HG03159 (cell line): ENCODE measurements around the gene CUL9.
"Not testable (repeated sequence)": the region's sequence is repeated elsewhere in the genome, so short reads cannot be mapped to it uniquely, and the experiment has no call there.

Experiments
- ATAC-seq: cut with Tn5 transposase; IDR thresholded peaks from one replicate; pipeline ENCODE4 v1.9.1; 2021; ENCODE audit warnings: mild to moderate bottlenecking, moderate library complexity; ENCODE audit not compliant: unreplicated experiment

Gene CUL9

GRCh38 chr6:43181942-43182860, at the start of gene CUL9:
TSS of gene CUL9 (plus strand) at chr6:43182196. CDS start at chr6:43184311, 2,115 bp downstream.
- ATAC-seq: peak; percentile 94

DNA sequence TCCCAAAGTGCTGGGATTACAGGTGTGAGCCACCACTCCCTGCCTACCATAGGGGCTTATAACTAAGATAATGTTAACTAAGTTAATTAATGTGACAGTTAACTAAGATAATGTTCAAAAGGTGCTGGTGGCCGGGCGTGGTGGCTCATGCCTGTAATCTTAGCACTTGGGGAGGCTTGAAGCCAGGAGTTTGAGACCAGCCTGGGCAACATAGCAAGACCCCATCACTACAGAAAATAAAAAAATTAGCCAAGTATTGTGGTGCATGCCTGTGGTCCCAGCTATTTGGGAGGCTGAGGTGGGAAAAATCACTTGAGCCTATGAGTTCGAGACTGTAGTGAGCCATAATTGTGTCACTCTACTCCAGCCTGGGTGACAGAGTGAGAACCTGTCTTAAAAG, 43.7 kb upstream of the CUL9 start:
- no peak for ATAC-seq

- ATAC-seq: not testable (repeated sequence)
These were observed 42.0 kb upstream of the CUL9 start for GRCh38 chr6:43139973-43140372.

DNA sequence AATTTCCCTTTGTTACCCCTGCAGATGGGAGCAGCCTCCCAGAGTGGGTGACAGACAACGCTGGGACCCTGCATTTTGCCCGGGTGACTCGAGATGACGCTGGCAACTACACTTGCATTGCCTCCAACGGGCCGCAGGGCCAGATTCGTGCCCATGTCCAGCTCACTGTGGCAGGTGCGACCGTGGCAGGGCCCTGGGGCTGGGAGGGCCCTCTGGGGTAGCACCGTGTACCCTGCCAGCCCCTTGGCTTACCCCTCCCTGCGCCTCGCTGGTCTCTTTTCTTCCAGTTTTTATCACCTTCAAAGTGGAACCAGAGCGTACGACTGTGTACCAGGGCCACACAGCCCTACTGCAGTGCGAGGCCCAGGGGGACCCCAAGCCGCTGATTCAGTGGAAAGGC, 40.4 kb upstream of the CUL9 start:
- no peak for ATAC-seq

DNA sequence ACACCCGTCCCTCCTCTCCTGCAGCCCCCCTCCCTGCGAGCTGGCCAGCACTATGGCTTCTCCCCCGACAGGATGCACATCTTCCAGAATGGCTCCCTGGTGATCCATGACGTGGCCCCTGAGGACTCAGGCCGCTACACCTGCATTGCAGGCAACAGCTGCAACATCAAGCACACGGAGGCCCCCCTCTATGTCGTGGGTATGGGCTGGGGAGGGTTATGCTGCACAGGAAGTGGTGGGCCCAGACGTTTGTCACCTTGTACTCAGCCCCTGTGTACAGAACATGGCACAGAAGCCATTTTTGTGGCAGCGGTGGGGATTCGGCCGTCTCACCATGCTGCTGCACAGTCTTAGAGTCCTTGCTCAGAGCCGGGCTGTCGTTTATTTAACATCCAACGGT, 39.9 kb upstream of the CUL9 start:
- ATAC-seq: no peak

DNA sequence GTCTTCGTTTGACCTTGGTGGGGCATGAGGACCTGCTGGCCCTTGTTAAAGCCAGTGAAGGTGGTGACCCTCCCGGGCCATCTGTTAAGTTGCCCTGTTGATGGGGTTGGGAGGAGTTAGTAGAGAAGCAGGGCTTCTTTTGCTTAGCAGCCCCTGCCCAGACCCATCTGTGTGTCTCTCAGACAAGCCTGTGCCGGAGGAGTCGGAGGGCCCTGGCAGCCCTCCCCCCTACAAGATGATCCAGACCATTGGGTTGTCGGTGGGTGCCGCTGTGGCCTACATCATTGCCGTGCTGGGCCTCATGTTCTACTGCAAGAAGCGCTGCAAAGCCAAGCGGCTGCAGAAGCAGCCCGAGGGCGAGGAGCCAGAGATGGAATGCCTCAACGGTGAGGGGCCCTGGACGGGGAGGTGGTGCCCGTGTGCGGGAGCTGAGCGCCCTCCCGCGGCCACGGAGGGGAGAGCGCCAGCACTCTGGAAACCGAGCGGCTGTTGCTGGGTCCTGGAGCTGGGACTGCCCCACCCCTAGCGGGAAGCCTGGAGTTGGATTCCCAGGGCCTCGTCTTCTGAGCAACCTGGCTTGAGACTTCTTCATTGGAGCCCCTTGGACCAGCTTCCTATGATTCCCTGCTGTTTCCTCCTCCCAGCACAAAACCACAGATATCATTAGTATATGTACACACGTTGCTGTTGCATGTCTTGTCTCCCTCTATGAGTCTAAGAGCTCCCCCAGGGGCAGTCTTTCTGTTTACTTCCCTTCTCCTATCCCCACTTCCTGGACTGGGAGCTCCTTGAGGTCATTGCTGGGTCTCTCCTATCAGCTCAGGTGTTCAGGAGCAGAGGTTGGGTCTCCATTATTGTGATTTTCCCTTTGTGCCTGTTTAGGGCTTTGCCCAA, 38.5 kb upstream of the CUL9 start:
- peak; percentile 58 for ATAC-seq

GRCh38 chr6:43144879-43145278, 37.1 kb upstream of the CUL9 start:
- no peak for ATAC-seq

GRCh38 chr6:43146261-43146660, 35.7 kb upstream of the CUL9 start:
- ATAC-seq: no peak

DNA sequence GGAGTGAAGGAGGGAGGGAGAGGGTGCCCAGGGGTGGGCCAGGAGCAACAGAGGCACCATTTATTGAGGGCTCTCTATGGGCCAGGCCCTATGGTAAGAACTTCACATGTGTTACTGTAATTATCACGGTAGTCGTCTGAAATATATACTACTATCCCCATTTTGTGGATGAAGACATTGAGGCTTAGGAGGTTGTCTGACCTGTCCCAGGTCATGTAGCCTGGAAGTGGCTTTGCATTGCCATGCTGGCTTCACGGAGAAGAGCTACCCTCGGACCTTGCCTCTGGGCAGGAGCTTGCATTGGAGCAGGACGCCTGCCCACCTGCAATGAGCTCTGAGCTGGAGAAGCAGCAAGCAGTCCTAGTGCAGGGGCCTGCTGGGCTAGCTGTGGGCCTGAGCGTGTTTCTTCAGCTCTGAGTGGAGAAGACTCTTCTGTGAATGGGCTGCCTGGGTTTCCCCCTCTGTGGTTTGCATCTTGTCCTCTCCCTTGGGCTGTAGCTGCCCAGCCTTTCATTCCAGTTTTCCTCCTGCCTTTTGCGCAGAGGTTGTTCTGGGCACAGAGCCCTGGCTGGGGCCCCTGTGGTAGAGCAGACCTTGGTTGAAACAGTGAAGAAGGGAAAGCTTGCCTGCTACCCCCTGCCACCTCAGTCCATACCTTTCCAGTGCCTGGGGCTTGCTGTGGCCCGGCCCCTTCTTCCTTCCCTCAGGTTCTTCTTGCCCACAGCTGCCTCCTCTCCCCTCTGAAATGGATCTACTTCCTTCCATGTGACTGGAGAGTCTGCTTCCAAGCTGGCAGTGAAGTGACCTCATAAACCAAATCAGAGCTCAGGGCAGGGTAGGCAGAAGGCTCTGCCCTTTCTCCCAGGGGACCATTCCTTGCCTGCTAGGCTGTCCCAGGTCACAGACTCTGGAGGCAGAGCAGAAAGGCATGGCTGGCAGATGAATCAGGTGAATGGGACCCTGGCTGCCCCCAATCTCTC, 35.0 kb upstream of the CUL9 start:
- ATAC-seq: no peak

DNA sequence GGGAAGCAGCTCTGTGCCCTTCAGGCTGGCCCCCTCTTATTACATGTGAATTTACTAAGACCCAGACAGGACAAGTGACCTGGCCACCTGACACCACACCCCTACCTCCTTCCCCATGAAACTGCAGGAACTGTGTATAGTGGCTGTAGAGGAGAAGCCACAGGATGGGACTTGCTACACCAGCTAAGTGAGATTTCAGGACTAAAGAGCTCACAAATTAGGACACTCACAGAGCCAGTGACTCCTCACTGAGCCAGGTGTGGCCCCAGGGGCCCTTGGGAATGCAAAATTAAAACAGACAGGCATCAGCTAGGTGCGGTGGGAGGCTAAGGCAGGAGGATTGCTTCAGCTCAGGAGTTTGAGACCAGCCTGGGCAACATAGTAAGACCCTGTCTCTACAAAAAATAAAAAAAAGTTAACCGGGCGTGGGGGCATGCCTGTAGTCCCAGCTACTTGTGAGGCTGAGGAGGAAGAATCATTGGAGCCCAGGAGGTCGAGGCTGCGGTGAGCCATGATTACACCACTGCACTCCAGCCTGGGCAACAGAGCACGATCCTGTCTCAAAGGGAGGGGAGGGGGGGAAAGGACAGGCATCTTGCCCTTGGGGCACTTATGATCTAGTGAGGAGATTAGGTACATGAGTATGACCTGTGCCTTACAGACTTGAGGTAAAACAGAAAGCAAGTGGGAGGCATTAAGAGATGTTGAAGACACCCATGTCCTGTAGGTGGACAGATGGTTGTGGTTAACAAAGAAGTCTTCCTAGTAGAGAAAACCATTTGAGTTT, 34.1 kb upstream of the CUL9 start:
- no peak for ATAC-seq

DNA sequence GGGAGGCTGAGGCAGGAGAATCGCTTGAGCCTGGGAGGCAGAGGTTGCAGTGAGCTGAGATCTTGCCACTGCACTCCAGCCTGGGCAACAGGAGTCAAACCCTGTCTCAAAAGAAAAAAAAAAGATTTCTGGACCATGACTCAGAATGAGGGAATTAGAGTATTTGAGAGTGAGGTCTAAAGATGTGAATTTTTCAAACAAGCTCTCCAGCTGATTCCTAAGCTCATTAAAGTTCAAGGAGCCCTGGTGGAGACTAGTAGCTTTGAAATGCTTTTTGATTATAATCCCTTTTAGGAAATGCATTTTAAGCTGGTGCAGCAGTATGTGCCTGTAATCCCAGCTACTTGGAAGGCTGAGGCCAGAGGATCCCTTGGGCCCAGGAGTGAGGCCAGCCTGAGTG, 32.7 kb upstream of the CUL9 start:
- no peak for ATAC-seq

DNA sequence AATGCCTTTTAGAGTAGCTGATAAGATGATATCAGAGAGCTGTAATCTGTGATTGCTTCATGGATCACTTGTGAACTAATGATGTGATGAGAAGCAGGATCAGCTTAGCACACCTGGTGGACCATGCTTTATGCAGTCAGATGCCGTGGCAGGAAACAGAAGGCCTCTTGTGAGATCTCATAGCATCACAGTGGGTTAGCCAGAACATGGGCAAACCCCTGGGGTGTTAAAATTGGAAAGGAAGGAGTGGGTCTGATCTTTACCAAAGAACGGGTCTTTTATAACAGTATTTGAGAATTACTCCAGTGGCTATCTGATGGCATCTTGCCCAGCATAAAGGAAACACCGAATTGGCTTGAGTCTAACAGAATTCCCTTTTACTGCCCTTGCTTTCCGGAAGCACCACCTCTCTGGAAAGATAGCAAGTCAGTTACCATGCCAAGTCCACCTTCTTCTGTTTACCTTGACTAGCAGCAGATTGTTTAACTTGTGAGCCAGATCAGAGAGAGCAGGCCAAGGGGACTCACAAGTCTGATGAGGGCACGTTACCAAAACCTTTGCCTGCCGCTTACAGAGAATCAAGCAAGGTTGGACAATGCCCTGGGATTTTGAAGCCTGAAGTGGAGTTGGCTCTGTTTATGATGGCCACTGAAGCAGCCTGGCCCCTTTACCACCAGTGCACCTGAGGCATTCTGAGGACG, 31.8 kb upstream of the CUL9 start:
- no peak for ATAC-seq

DNA sequence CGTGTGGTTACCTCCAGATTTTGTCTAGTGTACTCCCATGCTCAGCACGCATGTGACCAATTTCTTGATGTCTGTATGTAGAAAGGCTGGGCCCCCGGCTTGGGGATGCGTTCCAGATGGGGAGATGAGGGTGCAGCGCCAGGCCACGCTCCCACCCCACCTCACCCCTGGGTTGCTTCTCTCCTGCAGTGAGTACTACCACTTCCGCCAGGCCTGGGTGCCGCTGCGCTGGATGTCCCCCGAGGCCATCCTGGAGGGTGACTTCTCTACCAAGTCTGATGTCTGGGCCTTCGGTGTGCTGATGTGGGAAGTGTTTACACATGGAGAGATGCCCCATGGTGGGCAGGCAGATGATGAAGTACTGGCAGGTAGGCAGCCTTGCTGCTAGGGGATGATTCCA, 22.4 kb upstream of the CUL9 start:
- ATAC-seq: no peak

DNA sequence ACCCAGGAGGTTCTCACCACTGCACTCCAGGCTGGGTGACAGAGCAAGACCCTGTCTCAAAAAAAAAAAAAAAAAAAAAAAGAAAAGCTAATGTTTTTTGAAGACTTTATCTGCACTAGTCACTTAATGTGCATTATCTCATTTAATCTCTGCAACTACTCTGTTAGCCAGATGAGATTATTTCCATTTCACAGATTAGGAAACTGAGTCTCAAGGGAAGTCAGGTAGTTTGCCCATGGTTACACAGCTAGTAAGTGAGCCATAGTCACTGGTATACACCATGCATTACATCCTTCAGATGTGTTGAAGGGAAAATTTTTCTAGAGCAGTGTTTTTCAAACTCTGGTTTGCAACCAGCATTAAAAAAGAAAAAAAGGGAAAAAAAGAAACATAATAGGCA, 18.1 kb upstream of the CUL9 start:
- no peak for ATAC-seq

DNA sequence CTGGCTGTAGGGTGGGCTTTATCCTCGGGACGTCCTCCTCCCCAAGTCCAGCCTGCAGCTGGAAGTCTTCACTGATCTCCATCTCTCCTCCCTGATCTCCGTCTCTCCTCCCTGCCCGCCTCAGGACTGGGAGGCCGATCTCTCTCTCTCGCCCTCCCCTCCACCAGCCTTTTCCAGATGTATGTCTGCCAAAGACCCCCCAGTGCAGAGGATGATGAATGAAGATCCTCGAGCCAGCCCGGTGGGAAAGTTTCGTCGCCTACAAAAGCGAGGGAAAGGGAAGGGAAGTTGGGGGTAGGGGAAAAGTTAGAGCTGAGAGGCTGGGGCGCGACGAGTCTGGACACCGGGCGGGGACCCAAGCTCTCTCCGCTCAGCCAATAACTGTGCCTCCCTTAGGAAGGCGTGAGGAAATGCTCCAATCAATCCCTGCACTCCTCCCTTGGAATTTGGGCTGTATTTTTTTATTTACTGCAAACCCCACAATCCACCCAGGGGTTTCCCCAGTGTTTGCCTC, 11.5 kb upstream of the CUL9 start:
- no peak for ATAC-seq

DNA sequence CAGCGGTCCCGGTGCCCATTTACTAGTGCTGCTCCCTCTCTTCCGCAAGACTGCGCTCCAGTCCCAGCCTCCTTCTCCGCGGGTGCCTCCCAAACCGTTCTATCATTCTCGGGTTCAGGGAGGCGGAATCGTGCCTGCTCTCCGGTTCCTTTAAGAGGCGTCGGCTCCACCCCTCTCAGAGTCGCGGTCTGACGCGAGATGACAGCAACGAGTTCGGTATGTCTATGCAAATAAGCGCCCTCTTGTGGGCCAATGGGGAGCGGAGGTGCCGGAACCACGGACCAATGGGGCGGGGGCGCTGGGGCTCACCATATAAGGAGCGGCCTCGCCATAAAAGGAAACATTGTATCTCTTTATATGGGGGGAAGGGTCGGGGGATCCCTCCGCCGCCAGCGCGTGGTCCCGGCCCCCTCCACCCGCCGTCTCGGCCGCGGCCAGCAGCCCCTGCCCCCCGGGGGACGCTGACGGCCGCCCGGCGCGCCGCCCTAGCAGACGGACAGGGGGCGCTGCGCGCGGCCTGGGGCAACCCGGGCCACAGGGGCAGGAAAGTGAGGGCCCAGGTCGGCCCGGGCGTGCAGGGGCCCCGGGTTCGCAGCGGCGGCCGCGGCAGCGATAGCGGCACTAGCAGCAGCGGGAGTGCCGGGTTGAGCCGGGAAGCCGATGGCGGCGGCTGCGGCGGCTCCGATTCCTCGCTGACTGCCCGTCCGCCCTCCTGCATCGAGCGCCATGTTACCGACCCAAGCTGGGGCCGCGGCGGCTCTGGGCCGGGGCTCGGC, 10.9 kb upstream of the CUL9 start, which contains the start of gene SRF:
Gene SRF, plus strand, starts transcription at position 339 of the 776 bp plus-strand sequence. Its CDS starts 388 bp downstream, at position 727.
- ATAC-seq: peak; percentile 52

GRCh38 chr6:43171707-43172103, 10.3 kb upstream of the CUL9 start:
- ATAC-seq: no peak
